Measurements from ENCODE around the gene XKR8. TPM values are rescaled to one million over a fixed set of nuclear protein-coding genes. Genes with fewer than 3 reads are reported as not detected.

Gene XKR8
- total RNA-seq, 2 experiments from 2014 or later = 3.4 to 3.6 TPM

GRCh38 chr1:27935721-27936120, 24.1 kb upstream of the XKR8 start:
- ChIA-PET POLR2A (interaction anchor here (0.7 kb wide), 1 partner anchor 10 kb away, joined by 3 read pairs; no protein-coding TSS in a partner anchor), CTCF (interaction anchor here (1.3 to 1.5 kb wide), 2 partner anchors 36 to 78 kb away, joined by 3 read pairs; no protein-coding TSS in a partner anchor)
- DNase-seq (no peak), ATAC-seq (no peak)
- no peaks in the 10 kb centered on the region for H3K36me3 Mint-ChIP-seq (ENCODE audit: low read depth)
- peaks cover 14% of the 10 kb centered on the region for H3K27me3 Mint-ChIP-seq
- no peak for TF ChIP-seq CTCF (IDR thresholded peaks at IDR 0.05)
- no peaks in the 10 kb centered on the region for H3K9me3 Mint-ChIP-seq
- H3K4me1 Mint-ChIP-seq (ENCODE audit: low read depth) = peaks cover 15% of the 10 kb centered on the region
- intact Hi-C loops (cut with micrococcal nuclease) = no loop called here
- H3K4me3 Mint-ChIP-seq = no peak overlapping the region
- H3K27ac Mint-ChIP-seq = no peak overlapping the region

- POLR2A ChIA-PET = interaction anchor here (0.7 kb wide), 1 partner anchor 9 kb away, joined by 3 read pairs; no protein-coding TSS in a partner anchor
- no peak for DNase-seq
- CTCF ChIA-PET = interaction anchor here (1.5 kb wide), 1 partner anchor 35 kb away, joined by 3 read pairs; no protein-coding TSS in a partner anchor
- ATAC-seq = no peak
- Mint-ChIP-seq H3K4me1 (ENCODE audit: low read depth) (peaks cover 16% of the 10 kb centered on the region), H3K27me3 (peaks cover 14% of the 10 kb centered on the region), H3K36me3 (ENCODE audit: low read depth) (no peaks in the 10 kb centered on the region), H3K4me3 (no peak overlapping the region), H3K27ac (no peak overlapping the region), H3K9me3 (no peaks in the 10 kb centered on the region)
- intact Hi-C loops (cut with micrococcal nuclease) = no loop called here
- no peak for TF ChIP-seq CTCF (IDR thresholded peaks at IDR 0.05)
These were observed 23.4 kb upstream of the XKR8 start for GRCh38 chr1:27936370-27936769.

GRCh38 chr1:27937524-27937836, 22.3 kb upstream of the XKR8 start:
- Mint-ChIP-seq H3K27me3 (peaks cover 14% of the 10 kb centered on the region), H3K4me3 (no peak overlapping the region), H3K4me1 (ENCODE audit: low read depth) (peaks cover 16% of the 10 kb centered on the region), H3K36me3 (ENCODE audit: low read depth) (no peaks in the 10 kb centered on the region), H3K9me3 (no peaks in the 10 kb centered on the region), H3K27ac (no peak overlapping the region)
- TF ChIP-seq CTCF (IDR thresholded peaks at IDR 0.05) = no peak
- intact Hi-C loops (cut with micrococcal nuclease) = no loop called here
- no peak for DNase-seq
- ATAC-seq = no peak
- POLR2A ChIA-PET = no interaction called here
- CTCF ChIA-PET = interaction anchor here (1.6 kb wide), 1 partner anchor 43 kb away, joined by 3 read pairs; no protein-coding TSS in a partner anchor

- no peak overlapping the region for H3K27ac Mint-ChIP-seq
- peaks cover 12% of the 10 kb centered on the region for H3K27me3 Mint-ChIP-seq
- TF ChIP-seq CTCF (IDR thresholded peaks at IDR 0.05) = no peak
- ChIA-PET POLR2A (interaction anchor here (1.3 kb wide), 1 partner anchor 13 kb away, joined by 4 read pairs; no protein-coding TSS in a partner anchor), CTCF (interaction anchor here (1.1 to 1.6 kb wide), 3 partner anchors 9 to 269 kb away, joined by 3 to 4 read pairs (median 3); no protein-coding TSS in a partner anchor)
- no peak for DNase-seq
- no peak for ATAC-seq
- no peaks in the 10 kb centered on the region for H3K9me3 Mint-ChIP-seq
- H3K36me3 Mint-ChIP-seq (ENCODE audit: low read depth) = no peaks in the 10 kb centered on the region
- H3K4me3 Mint-ChIP-seq = no peak overlapping the region
- intact Hi-C loops (cut with micrococcal nuclease) = no loop called here
- H3K4me1 Mint-ChIP-seq (ENCODE audit: low read depth) = peaks cover 24% of the 10 kb centered on the region
These were observed 21.3 kb upstream of the XKR8 start for GRCh38 chr1:27938488-27938887.

GRCh38 chr1:27940297-27940696, 19.5 kb upstream of the XKR8 start:
- H3K27me3 Mint-ChIP-seq = peaks cover 7% of the 10 kb centered on the region
- peak; percentile 82 for TF ChIP-seq CTCF (IDR thresholded peaks at IDR 0.05)
- peaks cover 25% of the 10 kb centered on the region for H3K4me1 Mint-ChIP-seq (ENCODE audit: low read depth)
- no peaks in the 10 kb centered on the region for H3K9me3 Mint-ChIP-seq
- intact Hi-C loops (cut with micrococcal nuclease) = no loop called here
- ChIA-PET POLR2A (interaction anchor here (0.6 to 1.6 kb wide), 4 partner anchors 9 to 261 kb away, joined by 3 read pairs; partner anchors contain the start of gene EYA3), CTCF (interaction anchor here (0.7 to 3.2 kb wide), 28 partner anchors 9 to 270 kb away, joined by 3 to 26 read pairs (median 4); partner anchors contain the start of genes EYA3 and XKR8)
- DNase-seq = peak; percentile 89
- peak; percentile 87 for ATAC-seq
- peak overlapping the region; percentile 63 for H3K27ac Mint-ChIP-seq
- no peak overlapping the region for H3K4me3 Mint-ChIP-seq
- no peaks in the 10 kb centered on the region for H3K36me3 Mint-ChIP-seq (ENCODE audit: low read depth)

Measured in activated CD8-positive, alpha-beta T cell treated with anti-CD3 and anti-CD28 coated beads for 36 hours (primary cell).